ENCODE measurements around the gene TNNI3K. TPM values are rescaled to one million over a fixed set of nuclear protein-coding genes. Genes with fewer than 3 reads are reported as not detected.

The TNNI3K gene
- total RNA-seq, 1 experiment from 2014 or later = not detected

- CTCF ChIA-PET = no interaction called here
- H3K4me1 ChIP-seq (ENCODE audit: insufficient read depth, low read length, poor library complexity, severe bottlenecking) = no peaks in the 10 kb centered on the region
- H3K27me3 ChIP-seq (replicated peaks; ENCODE audit: insufficient read depth, low read depth, low read length, poor library complexity) = peaks cover 42% of the 10 kb centered on the region
- POLR2A ChIA-PET (ENCODE audit: low non-redundant PET) = no interaction called here
- intact Hi-C loops (cut with micrococcal nuclease; ENCODE audit: unreplicated experiment) = no loop called here
- no peak for TF ChIP-seq EZH2 (IDR thresholded peaks at IDR 0.05; ENCODE audit: borderline replicate concordance, low read depth, low read length, poor library complexity, severe bottlenecking)
- no peak for TF ChIP-seq CTCF (conservative IDR thresholded peaks at IDR 0.05; ENCODE audit: low read depth, low read length)
- no peak for DNase-seq (ENCODE audit: low spot score)
- H3K27ac ChIP-seq (ENCODE audit: low read depth, low read length, poor library complexity, severe bottlenecking) = no peak overlapping the region
- no TSS peak for BruUV-seq (replicated peaks)
- no peak overlapping the region for H3K4me3 ChIP-seq (ENCODE audit: low read depth, low read length, poor library complexity, severe bottlenecking)
- H3K36me3 ChIP-seq (ENCODE audit: insufficient read depth, low read length, poor library complexity, severe bottlenecking) = no peaks in the 10 kb centered on the region
- H3K9me3 ChIP-seq (ENCODE audit: low read depth, low read length, poor library complexity, severe bottlenecking) = no peaks in the 10 kb centered on the region
Observed at GRCh38 chr1:74583397-74583796, 348.2 kb downstream of the TNNI3K start.

GRCh38 chr1:74584185-74584584 lies 349.0 kb downstream of the TNNI3K start:
- Histone ChIP-seq H3K9me3 (ENCODE audit: low read depth, low read length, poor library complexity, severe bottlenecking) (no peaks in the 10 kb centered on the region), H3K4me3 (ENCODE audit: low read depth, low read length, poor library complexity, severe bottlenecking) (no peak overlapping the region), H3K36me3 (ENCODE audit: insufficient read depth, low read length, poor library complexity, severe bottlenecking) (no peaks in the 10 kb centered on the region), H3K27ac (ENCODE audit: low read depth, low read length, poor library complexity, severe bottlenecking) (no peak overlapping the region), H3K4me1 (ENCODE audit: insufficient read depth, low read length, poor library complexity, severe bottlenecking) (no peaks in the 10 kb centered on the region), H3K27me3 (replicated peaks; ENCODE audit: insufficient read depth, low read depth, low read length, poor library complexity) (peaks cover 42% of the 10 kb centered on the region)
- no peak for DNase-seq (ENCODE audit: low spot score)
- no TSS peak for BruUV-seq (replicated peaks)
- intact Hi-C loops (cut with micrococcal nuclease; ENCODE audit: unreplicated experiment) = no loop called here
- CTCF ChIA-PET = no interaction called here
- TF ChIP-seq EZH2 (IDR thresholded peaks at IDR 0.05; ENCODE audit: borderline replicate concordance, low read depth, low read length, poor library complexity, severe bottlenecking) (no peak), CTCF (conservative IDR thresholded peaks at IDR 0.05; ENCODE audit: low read depth, low read length) (no peak)
- POLR2A ChIA-PET (ENCODE audit: low non-redundant PET) = no interaction called here

GRCh38 chr1:74586253-74586897 lies 351.2 kb downstream of the TNNI3K start:
- POLR2A ChIA-PET (ENCODE audit: low non-redundant PET) = no interaction called here
- H3K9me3 ChIP-seq (ENCODE audit: low read depth, low read length, poor library complexity, severe bottlenecking) = no peaks in the 10 kb centered on the region
- DNase-seq (ENCODE audit: low spot score) = no peak
- CTCF ChIA-PET = no interaction called here
- peaks cover 28% of the 10 kb centered on the region for H3K27me3 ChIP-seq (replicated peaks; ENCODE audit: insufficient read depth, low read depth, low read length, poor library complexity)
- no peak overlapping the region for H3K27ac ChIP-seq (ENCODE audit: low read depth, low read length, poor library complexity, severe bottlenecking)
- no peak overlapping the region for H3K4me3 ChIP-seq (ENCODE audit: low read depth, low read length, poor library complexity, severe bottlenecking)
- intact Hi-C loops (cut with micrococcal nuclease; ENCODE audit: unreplicated experiment) = no loop called here
- TF ChIP-seq EZH2 (IDR thresholded peaks at IDR 0.05; ENCODE audit: borderline replicate concordance, low read depth, low read length, poor library complexity, severe bottlenecking) (no peak), CTCF (conservative IDR thresholded peaks at IDR 0.05; ENCODE audit: low read depth, low read length) (no peak)
- H3K36me3 ChIP-seq (ENCODE audit: insufficient read depth, low read length, poor library complexity, severe bottlenecking) = no peaks in the 10 kb centered on the region
- BruUV-seq (replicated peaks) = no TSS peak
- no peaks in the 10 kb centered on the region for H3K4me1 ChIP-seq (ENCODE audit: insufficient read depth, low read length, poor library complexity, severe bottlenecking)
